Camera-type eye (tissue), 1 donor: Measurements from ENCODE around the gene PRADC1. TPM values are rescaled to one million over a fixed set of nuclear protein-coding genes. Genes with fewer than 3 reads are reported as not detected.

ENCODE experiments used
- total RNA-seq: library from RNA; depleted of rRNA; stranded (reverse); fragments of >200 nt; gene quantifications from one replicate; pipeline ENCODE4 v1.2.3, GENCODE V29; 2014

PRADC1 gene
- total RNA-seq = 17.0 TPM

GRCh38 chr2:73233154-73233931, at the start of gene PRADC1:
Gene PRADC1, minus strand, starts transcription at chr2:73233239. Its CDS starts 79 bp downstream, at chr2:73233160.

GRCh38 chr2:73233932-73234832, 1.1 kb upstream of the PRADC1 start, which contains the start of gene CCT7:
Gene CCT7, plus strand, starts transcription at chr2:73234308. Its CDS starts 71 bp downstream, at chr2:73234379.

DNA sequence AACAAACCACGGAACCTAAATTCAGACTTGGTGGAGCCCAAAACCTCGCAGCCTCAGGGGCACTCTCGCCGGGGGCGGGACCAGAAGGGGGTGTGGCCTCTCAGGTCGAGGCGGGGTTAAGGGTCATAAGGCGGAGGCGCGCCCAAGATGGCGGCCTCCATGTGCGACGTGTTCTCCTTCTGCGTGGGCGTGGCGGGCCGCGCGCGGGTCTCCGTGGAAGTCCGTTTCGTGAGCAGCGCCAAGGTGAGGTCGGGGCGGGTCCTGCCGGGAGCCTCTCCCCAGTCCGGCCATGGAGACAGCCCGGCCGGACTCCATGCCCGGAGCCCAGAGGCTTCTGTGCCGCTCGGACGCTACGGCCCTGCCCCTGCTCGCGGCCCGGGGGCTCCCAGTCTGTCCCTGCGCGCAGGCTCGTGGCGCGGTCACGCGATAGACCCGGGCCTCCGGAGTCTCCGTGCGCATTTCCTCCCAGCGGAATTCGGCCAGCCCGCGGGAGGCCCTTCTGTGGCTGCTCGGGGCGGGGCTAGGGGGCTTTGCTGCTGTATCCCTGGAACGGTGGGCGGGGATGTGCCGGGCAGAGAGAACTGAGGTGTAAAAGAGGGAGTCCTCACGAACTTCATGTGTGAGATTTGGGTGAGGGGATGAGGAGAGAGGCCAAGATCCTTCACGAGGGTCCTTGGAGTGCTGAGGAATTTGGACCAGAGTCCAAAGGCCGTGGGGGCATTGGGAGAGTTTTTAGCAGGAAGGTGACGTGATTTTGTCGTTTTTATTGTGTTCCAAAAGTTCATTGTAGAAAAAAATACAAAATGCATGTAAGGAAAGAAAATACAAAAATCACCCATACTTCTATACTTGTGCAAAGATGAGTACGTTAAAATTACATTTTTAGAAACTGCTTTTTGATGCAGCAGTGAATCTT, 18.7 kb downstream of the PRADC1 start, which contains the start of gene SMYD5:
TSS of gene SMYD5 (plus strand) at position 126 of the 916 bp plus-strand sequence. CDS start at position 148, 22 bp downstream.

DNA sequence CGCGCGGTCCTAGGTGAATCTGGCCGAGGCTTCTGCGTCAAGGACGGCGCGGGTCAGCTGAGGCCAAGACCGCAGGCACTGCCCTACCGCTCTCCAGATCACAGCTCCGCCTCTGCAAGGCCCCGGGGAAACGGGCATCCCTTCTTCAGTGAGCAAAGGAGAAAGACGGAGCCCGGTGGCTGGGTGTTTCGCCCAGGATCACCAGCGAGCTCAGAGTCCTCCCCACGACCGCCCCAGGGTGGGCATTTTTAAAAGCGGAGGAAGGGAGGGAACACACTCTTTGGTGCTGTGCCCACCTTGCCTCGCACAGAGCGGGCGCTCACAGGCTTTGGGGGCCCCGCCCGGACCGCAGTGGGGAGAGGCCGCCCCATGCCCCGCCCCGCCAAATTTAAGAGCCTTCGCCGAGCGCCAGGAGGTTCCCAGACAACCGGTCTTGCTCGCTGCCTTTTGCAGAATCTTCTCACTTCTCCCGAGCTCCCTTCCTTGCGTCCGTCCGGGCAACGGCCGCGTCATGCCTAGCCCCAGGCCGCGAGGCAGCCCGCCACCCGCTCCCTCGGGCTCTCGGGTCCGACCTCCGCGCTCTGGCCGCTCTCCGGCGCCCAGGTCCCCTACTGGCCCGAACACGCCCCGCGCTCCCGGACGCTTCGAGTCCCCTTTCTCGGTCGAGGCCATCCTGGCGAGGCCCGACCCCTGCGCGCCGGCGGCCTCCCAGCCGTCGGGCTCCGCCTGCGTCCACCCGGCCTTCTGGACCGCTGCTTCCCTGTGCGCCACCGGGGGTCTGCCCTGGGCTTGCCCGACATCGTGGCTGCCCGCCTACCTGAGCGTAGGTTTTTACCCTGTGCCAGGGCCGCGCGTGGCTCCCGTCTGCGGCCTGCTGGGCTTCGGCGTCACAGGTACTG, 30.6 kb downstream of the PRADC1 start, which contains the start of gene NOTO:
TSS of gene NOTO (plus strand) at position 419 of the 899 bp plus-strand sequence. CDS start at position 512, 93 bp downstream.

Other genes starting within 250 kb of the PRADC1 start
- 13.2 TPM for gene SFXN5, start 161.5 kb downstream of the PRADC1 start, total RNA-seq
- gene RAB11FIP5, start 120.3 kb downstream of the PRADC1 start, total RNA-seq = 17.6 TPM
- not detected for gene NOTO, start 30.7 kb downstream of the PRADC1 start, total RNA-seq
- gene SMYD5, start 19.0 kb downstream of the PRADC1 start, total RNA-seq = 21.8 TPM
- 178 TPM for gene CCT7, start 1.1 kb upstream of the PRADC1 start, total RNA-seq
- 6.7 TPM for gene FBXO41, start 51.2 kb upstream of the PRADC1 start, total RNA-seq
- not detected for gene EGR4, start 60.3 kb upstream of the PRADC1 start, total RNA-seq
- gene ALMS1, start 152.6 kb upstream of the PRADC1 start, total RNA-seq = 87.4 TPM